HG02938 (cell line): Measurements from ENCODE around the gene SLIT2.

Experiments used
- ATAC-seq: cut with Tn5 transposase; IDR thresholded peaks from one replicate; pipeline ENCODE4 v1.9.1; 2021; ENCODE audit warnings: mild to moderate bottlenecking, moderate library complexity; ENCODE audit not compliant: unreplicated experiment

The SLIT2 gene

GRCh38 chr4:20265726-20266125, 14.0 kb downstream of the SLIT2 start:
- no peak for ATAC-seq

- ATAC-seq = no peak
Measured at GRCh38 chr4:20266215-20267082, 14.7 kb downstream of the SLIT2 start.

- no peak for ATAC-seq
Measured at GRCh38 chr4:20268028-20268427, 16.3 kb downstream of the SLIT2 start.

GRCh38 chr4:20269320-20269719, 17.6 kb downstream of the SLIT2 start:
- ATAC-seq = no peak

- ATAC-seq = no peak
Measured at GRCh38 chr4:20271950-20272349, 20.2 kb downstream of the SLIT2 start.

- ATAC-seq = no peak
Measured at GRCh38 chr4:20272411-20272872, 20.7 kb downstream of the SLIT2 start.

- ATAC-seq = no peak
Measured at GRCh38 chr4:20273793-20274192, 22.1 kb downstream of the SLIT2 start.

- ATAC-seq = no peak
Measured at GRCh38 chr4:20276848-20277247, 25.1 kb downstream of the SLIT2 start.

- no peak for ATAC-seq
Measured at GRCh38 chr4:20278195-20278594, 26.5 kb downstream of the SLIT2 start.

- no peak for ATAC-seq
Measured at GRCh38 chr4:20279381-20279780, 27.7 kb downstream of the SLIT2 start.

GRCh38 chr4:20281453-20281852, 29.7 kb downstream of the SLIT2 start:
- ATAC-seq = no peak

GRCh38 chr4:20283039-20283438, 31.3 kb downstream of the SLIT2 start:
- ATAC-seq = no peak

- ATAC-seq = no peak
Measured at GRCh38 chr4:20284990-20285389, 33.3 kb downstream of the SLIT2 start.

- no peak for ATAC-seq
Measured at GRCh38 chr4:20287246-20287645, 35.5 kb downstream of the SLIT2 start.

- ATAC-seq = no peak
Measured at GRCh38 chr4:20288047-20288650, 36.4 kb downstream of the SLIT2 start.

GRCh38 chr4:20288846-20289512, 37.3 kb downstream of the SLIT2 start:
- ATAC-seq = no peak

GRCh38 chr4:20289782-20290181, 38.1 kb downstream of the SLIT2 start:
- ATAC-seq = no peak

- ATAC-seq = no peak
Measured at GRCh38 chr4:20292739-20293138, 41.0 kb downstream of the SLIT2 start.

GRCh38 chr4:20297261-20297660, 45.6 kb downstream of the SLIT2 start:
- ATAC-seq = no peak

- ATAC-seq = no peak
Measured at GRCh38 chr4:20297783-20298182, 46.1 kb downstream of the SLIT2 start.

- no peak for ATAC-seq
Measured at GRCh38 chr4:20298455-20298854, 46.8 kb downstream of the SLIT2 start.

GRCh38 chr4:20298986-20299385, 47.3 kb downstream of the SLIT2 start:
- no peak for ATAC-seq
